ENCODE data around the gene ZNF175.

GRCh38 chr19:51607077-51607476, 36.0 kb downstream of the ZNF175 start:
- no peak for TF ChIP-seq REST (IDR thresholded peaks at IDR 0.05; ENCODE audit: borderline replicate concordance)
- TF ChIP-seq REST (CRISPR knock-in tag; IDR thresholded peaks at IDR 0.05; ENCODE audit: low read depth) = no peak
- no peak for TF ChIP-seq ETS1 (conservative IDR thresholded peaks at IDR 0.05; ENCODE audit: control insufficient read depth, low read depth, low read length)
- no peak for TF ChIP-seq MAFK (IDR thresholded peaks at IDR 0.05; ENCODE audit: low read length)
- TF ChIP-seq RCOR1 (IDR thresholded peaks at IDR 0.05; ENCODE audit: borderline replicate concordance in 1 of 2, low read depth in 2 of 2, low read length in 2 of 2) = no peak

Data from K562 (cell line).